Sigmoid colon (tissue), 7 donors: Measurements from ENCODE around the gene NRXN3. TPM values are rescaled to one million over a fixed set of nuclear protein-coding genes. Genes with fewer than 3 reads are reported as not detected.

ENCODE experiments used
- DNase-seq: peaks from one replicate; pipeline ENCODE4 v3.0.0-alpha.2; 2019
- H3K27ac ChIP-seq, 4 donors: fragments of 200-600 bp; sonication (generic); one replicate each; pipeline ENCODE4 v1.5.1; 2016 to 2019; ENCODE audit warnings: mild to moderate bottlenecking in 1 of 4
- H3K27me3 ChIP-seq, 3 donors: fragments of 200-600 bp; sonication (generic); one replicate each; pipeline ENCODE4 v1.5.1; 2019; ENCODE audit warnings: mild to moderate bottlenecking in 1 of 3
- H3K36me3 ChIP-seq, 4 donors: fragments of 200-600 bp; sonication (generic); one replicate each; pipeline ENCODE4 v1.5.1; 2016 to 2019
- H3K4me1 ChIP-seq, 4 donors: fragments of 200-600 bp; sonication (generic); one replicate each; pipeline ENCODE4 v1.5.1; 2017 to 2019
- H3K4me3 ChIP-seq, 4 donors: fragments of 200-600 bp; sonication (generic); one replicate each; pipeline ENCODE4 v1.5.1; 2017 to 2019; ENCODE audit warnings: mild to moderate bottlenecking in 2 of 4, moderate library complexity in 1 of 4
- H3K9me3 ChIP-seq, 4 donors: fragments of 200-600 bp in 3 of 4; sonication (generic) in 3 of 4; one replicate each; pipeline versions ENCODE4 v1.5.1 to v1.6.1; 2013 to 2019
- CTCF ChIP-seq, 4 experiments: fragments of 450-650 bp in 3 of 4; fragments of 200-600 bp in 1 of 4; IDR thresholded peaks; one replicate each; pipeline ENCODE4 v1.5.1; 2016 to 2019; ENCODE audit warnings: antibody characterized with exemption in 4 of 4, mild to moderate bottlenecking in 3 of 4, moderate library complexity in 2 of 4
- EP300 ChIP-seq, 4 donors: sonication (generic); formaldehyde crosslinking; IDR thresholded peaks; one replicate each; pipeline ENCODE4 v1.6.1; 2017; ENCODE audit warnings: antibody characterized with exemption in 4 of 4
- POLR2A ChIP-seq, 2 donors: fragments of 450-650 bp; IDR thresholded peaks; one replicate each; pipeline ENCODE4 v1.6.1; 2016; ENCODE audit warnings: antibody characterized with exemption in 2 of 2, mild to moderate bottlenecking in 2 of 2, moderate library complexity in 2 of 2
- POLR2AphosphoS5 ChIP-seq, 4 donors: sonication (generic); formaldehyde crosslinking; IDR thresholded peaks; one replicate each; pipeline ENCODE4 v1.6.1; 2017; ENCODE audit warnings: antibody characterized with exemption in 4 of 4
- WGBS, 2 donors: extraction: QIAGEN DNeasy Blood & Tissue Kit; methylation state at CpG; one replicate each; pipeline ENCODE4 v1.1.7; 2013; 5-methylcytosine and 5-hydroxymethylcytosine counted together
- intact Hi-C: fragments of 100-400 bp; cut with DNase I; formaldehyde crosslinking; loops from one replicate; pipeline ENCODE4 v1.15.1; 2023
- polyA plus RNA-seq, 3 donors: library from polyadenylated mRNA; stranded (reverse); fragments of 200-250 nt; gene quantifications; one replicate each; pipeline ENCODE4 v1.2.3, GENCODE V29; 2013
- total RNA-seq, 4 donors: library from RNA; depleted of rRNA; stranded (reverse); fragments of >200 nt; gene quantifications; one replicate each; pipeline ENCODE4 v1.1.0, GENCODE V29; 2016
- donor health status: healthy with polysubstance abuse.
- donor health status: Bipolar disorder and iron deficiency.
- donor health status: healthy.

NRXN3 gene
- total and polyA plus RNA-seq, 7 donors, result 0.23 to 46.3 (median 23.2) TPM

GRCh38 chr14:79728331-79728730, 1558.2 kb downstream of the NRXN3 start:
- TF ChIP-seq POLR2AphosphoS5 (IDR thresholded peaks at IDR 0.05), result no peak
- TF ChIP-seq POLR2A (IDR thresholded peaks at IDR 0.05), result no peak
- no peak for TF ChIP-seq CTCF (IDR thresholded peaks at IDR 0.05)
- no peak for TF ChIP-seq EP300 (IDR thresholded peaks at IDR 0.05)
- Histone ChIP-seq H3K36me3 (no peaks in the 10 kb centered on the region), H3K4me3 (no peak overlapping the region), H3K9me3 (no peaks in the 10 kb centered on the region), H3K27me3 (no peaks in the 10 kb centered on the region), H3K4me1 (peaks cover 0 to 6% (median 2%) of the 10 kb centered on the region in 4 donors), H3K27ac (no peak overlapping the region)
- DNase-seq, result no peak
- intact Hi-C loops, result no loop called here
- 82 to 87% methylated on average over 3 of the region's 3 CpGs for WGBS, 2 donors

- 87 to 90% methylated on average over 3 of the region's 3 CpGs for WGBS, 2 donors
- no peaks in the 10 kb centered on the region for H3K9me3 ChIP-seq
- H3K4me1 ChIP-seq, result peaks cover 0 to 6% (median 2%) of the 10 kb centered on the region in 4 donors
- DNase-seq, result no peak
- H3K4me3 ChIP-seq, result no peak overlapping the region
- H3K27ac ChIP-seq, result no peak overlapping the region
- no peak for TF ChIP-seq EP300 (IDR thresholded peaks at IDR 0.05)
- TF ChIP-seq CTCF (IDR thresholded peaks at IDR 0.05), result no peak
- no peak for TF ChIP-seq POLR2A (IDR thresholded peaks at IDR 0.05)
- TF ChIP-seq POLR2AphosphoS5 (IDR thresholded peaks at IDR 0.05), result no peak
- H3K36me3 ChIP-seq, result no peaks in the 10 kb centered on the region
- intact Hi-C loops, result no loop called here
- no peaks in the 10 kb centered on the region for H3K27me3 ChIP-seq
These were observed 1559.6 kb downstream of the NRXN3 start for GRCh38 chr14:79729731-79730130.

GRCh38 chr14:79730196-79730595, 1560.0 kb downstream of the NRXN3 start:
- Histone ChIP-seq H3K36me3 (no peaks in the 10 kb centered on the region), H3K27ac (no peak overlapping the region), H3K4me3 (no peak overlapping the region), H3K4me1 (peaks cover 0 to 6% (median 2%) of the 10 kb centered on the region in 4 donors), H3K9me3 (no peaks in the 10 kb centered on the region), H3K27me3 (no peaks in the 10 kb centered on the region)
- DNase-seq, result no peak
- TF ChIP-seq EP300 (IDR thresholded peaks at IDR 0.05) (no peak), POLR2AphosphoS5 (IDR thresholded peaks at IDR 0.05) (no peak), CTCF (IDR thresholded peaks at IDR 0.05) (no peak), POLR2A (IDR thresholded peaks at IDR 0.05) (no peak)
- intact Hi-C loops, result no loop called here
- 79 to 88% methylated on average over 2 of the region's 2 CpGs for WGBS, 2 donors

- intact Hi-C loops, result no loop called here
- 50 to 79% methylated on average over 5 of the region's 5 CpGs for WGBS, 2 donors
- H3K9me3 ChIP-seq, result no peaks in the 10 kb centered on the region
- DNase-seq, result no peak
- no peak overlapping the region for H3K27ac ChIP-seq
- H3K27me3 ChIP-seq, result no peaks in the 10 kb centered on the region
- H3K36me3 ChIP-seq, result no peaks in the 10 kb centered on the region
- H3K4me3 ChIP-seq, result no peak overlapping the region
- TF ChIP-seq POLR2AphosphoS5 (IDR thresholded peaks at IDR 0.05) (no peak), CTCF (IDR thresholded peaks at IDR 0.05) (no peak), POLR2A (IDR thresholded peaks at IDR 0.05) (no peak), EP300 (IDR thresholded peaks at IDR 0.05) (no peak)
- peaks cover 0 to 6% (median 2%) of the 10 kb centered on the region in 4 donors for H3K4me1 ChIP-seq
These were observed 1560.8 kb downstream of the NRXN3 start for GRCh38 chr14:79730953-79731352.
